Measurements from ENCODE around the gene STPG4.
A peak's percentile ranks its signal among the peaks of the same experiment; 100 is the strongest.

DNA sequence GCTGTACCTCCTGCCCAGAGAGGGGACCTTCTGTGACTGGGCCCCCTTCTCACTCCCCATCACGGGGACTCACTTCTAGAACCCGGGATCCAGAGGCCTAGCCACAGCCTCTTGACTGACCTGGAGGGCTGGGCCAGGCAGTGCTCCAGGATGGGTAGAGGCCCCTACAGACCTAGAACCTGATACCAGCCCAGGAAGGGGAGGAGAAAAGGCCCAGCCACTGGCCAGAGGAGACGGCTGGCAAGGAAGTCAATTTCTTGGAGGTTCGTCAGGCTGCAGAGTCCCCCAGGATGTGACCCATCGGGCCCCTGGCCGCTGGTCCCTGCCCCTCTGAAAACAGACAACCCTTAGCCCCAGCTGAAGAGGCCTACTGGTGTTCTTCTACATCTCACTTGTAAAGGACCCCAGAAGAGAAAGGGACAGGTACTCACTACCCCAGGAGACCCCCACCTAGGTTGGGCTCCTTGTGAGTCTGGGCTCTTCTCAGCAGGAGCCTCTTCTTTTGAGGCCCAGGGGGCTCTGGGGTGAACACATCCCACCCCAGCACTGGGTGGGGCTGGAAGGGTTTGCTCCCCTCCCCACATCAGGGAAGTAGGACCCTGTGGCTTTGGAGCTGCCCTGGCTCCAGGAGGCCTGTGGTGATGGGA, 86.0 kb downstream of the STPG4 start:
- TF ChIP-seq POLR2A (IDR thresholded peaks at IDR 0.05) = no peak
- TF ChIP-seq, protein P1, sequence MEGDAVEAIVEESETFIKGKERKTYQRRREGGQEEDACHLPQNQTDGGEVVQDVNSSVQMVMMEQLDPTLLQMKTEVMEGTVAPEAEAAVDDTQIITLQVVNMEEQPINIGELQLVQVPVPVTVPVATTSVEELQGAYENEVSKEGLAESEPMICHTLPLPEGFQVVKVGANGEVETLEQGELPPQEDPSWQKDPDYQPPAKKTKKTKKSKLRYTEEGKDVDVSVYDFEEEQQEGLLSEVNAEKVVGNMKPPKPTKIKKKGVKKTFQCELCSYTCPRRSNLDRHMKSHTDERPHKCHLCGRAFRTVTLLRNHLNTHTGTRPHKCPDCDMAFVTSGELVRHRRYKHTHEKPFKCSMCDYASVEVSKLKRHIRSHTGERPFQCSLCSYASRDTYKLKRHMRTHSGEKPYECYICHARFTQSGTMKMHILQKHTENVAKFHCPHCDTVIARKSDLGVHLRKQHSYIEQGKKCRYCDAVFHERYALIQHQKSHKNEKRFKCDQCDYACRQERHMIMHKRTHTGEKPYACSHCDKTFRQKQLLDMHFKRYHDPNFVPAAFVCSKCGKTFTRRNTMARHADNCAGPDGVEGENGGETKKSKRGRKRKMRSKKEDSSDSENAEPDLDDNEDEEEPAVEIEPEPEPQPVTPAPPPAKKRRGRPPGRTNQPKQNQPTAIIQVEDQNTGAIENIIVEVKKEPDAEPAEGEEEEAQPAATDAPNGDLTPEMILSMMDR (IDR thresholded peaks at IDR 0.05) = peak in 1 of 4 experiments; percentile 7
- no peak for TF ChIP-seq POLR2AphosphoS5 (IDR thresholded peaks at IDR 0.05)

Data from prostate gland (tissue), 2 donors.